ENCODE measurements around the gene ERC2. TPM values are rescaled to one million over a fixed set of nuclear protein-coding genes. Genes with fewer than 3 reads are reported as not detected.

The ERC2 gene
- total RNA-seq, 1 donor from 2014 or later = 7.4 TPM

DNA sequence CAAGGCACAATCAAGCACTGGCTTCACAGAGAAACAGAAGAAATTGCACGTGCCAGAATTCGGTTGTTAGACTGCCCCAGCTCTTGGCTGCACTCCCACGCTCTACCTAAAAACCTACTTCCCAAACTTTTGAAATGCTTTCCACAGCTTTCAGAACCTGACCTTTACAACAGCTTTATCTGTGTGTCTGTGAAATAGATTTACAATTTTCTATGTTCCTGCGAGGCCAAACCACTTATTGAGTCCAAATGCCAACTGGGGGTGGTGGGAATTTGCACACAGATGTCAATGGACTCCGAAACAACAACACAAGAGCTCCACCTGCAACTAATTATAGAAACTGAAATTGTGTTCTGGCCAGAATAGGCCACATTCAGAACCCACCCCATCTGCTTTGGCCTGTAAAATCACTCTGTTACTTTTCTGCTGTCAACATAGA lies 44.6 kb downstream of the ERC2 start:
- Histone ChIP-seq H3K79me2 (ENCODE audit: insufficient read depth, low read length) (no peaks in the 10 kb centered on the region), H3K27me3 (ENCODE audit: insufficient read depth, low read length) (no peaks in the 10 kb centered on the region), H3K9ac (ENCODE audit: low read length) (no peak overlapping the region), H4K20me1 (ENCODE audit: insufficient read depth, low read length) (no peaks in the 10 kb centered on the region), H3K27ac (ENCODE audit: low read depth, low read length) (no peak overlapping the region), H3K4me2 (ENCODE audit: low read length) (no peak overlapping the region), H3K4me3 (ENCODE audit: insufficient read depth, low read depth, low read length) (no peak overlapping the region), H2AFZ (ENCODE audit: low read depth, low read length) (no peak overlapping the region), H3K36me3 (ENCODE audit: insufficient read depth, low read length) (no peaks in the 10 kb centered on the region), H3K4me1 (ENCODE audit: insufficient read depth, low read length) (no peaks in the 10 kb centered on the region), H3K9me3 (ENCODE audit: insufficient read depth, low read depth, low read length) (no peaks in the 10 kb centered on the region)
- TF ChIP-seq, protein P1, sequence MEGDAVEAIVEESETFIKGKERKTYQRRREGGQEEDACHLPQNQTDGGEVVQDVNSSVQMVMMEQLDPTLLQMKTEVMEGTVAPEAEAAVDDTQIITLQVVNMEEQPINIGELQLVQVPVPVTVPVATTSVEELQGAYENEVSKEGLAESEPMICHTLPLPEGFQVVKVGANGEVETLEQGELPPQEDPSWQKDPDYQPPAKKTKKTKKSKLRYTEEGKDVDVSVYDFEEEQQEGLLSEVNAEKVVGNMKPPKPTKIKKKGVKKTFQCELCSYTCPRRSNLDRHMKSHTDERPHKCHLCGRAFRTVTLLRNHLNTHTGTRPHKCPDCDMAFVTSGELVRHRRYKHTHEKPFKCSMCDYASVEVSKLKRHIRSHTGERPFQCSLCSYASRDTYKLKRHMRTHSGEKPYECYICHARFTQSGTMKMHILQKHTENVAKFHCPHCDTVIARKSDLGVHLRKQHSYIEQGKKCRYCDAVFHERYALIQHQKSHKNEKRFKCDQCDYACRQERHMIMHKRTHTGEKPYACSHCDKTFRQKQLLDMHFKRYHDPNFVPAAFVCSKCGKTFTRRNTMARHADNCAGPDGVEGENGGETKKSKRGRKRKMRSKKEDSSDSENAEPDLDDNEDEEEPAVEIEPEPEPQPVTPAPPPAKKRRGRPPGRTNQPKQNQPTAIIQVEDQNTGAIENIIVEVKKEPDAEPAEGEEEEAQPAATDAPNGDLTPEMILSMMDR (IDR thresholded peaks at IDR 0.05; ENCODE audit: insufficient read depth, low read depth, low read length) = no peak
- no peak for TF ChIP-seq EZH2 (IDR thresholded peaks at IDR 0.05; ENCODE audit: insufficient read depth, low read length)
- Mint-ChIP-seq H3K36me3 (ENCODE audit: low read depth, unreplicated experiment) (peaks cover 6% of the 10 kb centered on the region), H3K27ac (ENCODE audit: unreplicated experiment) (no peak overlapping the region), H3K4me3 (ENCODE audit: unreplicated experiment) (no peak overlapping the region), H3K9me3 (ENCODE audit: unreplicated experiment) (peaks cover 2% of the 10 kb centered on the region), H3K4me1 (ENCODE audit: low read depth, unreplicated experiment) (no peaks in the 10 kb centered on the region), H3K27me3 (ENCODE audit: low read depth, unreplicated experiment) (no peaks in the 10 kb centered on the region)
- DNase-seq (ENCODE audit: low read depth) = no peak
- no peak for FAIRE-seq

- TF ChIP-seq EZH2 (IDR thresholded peaks at IDR 0.05; ENCODE audit: insufficient read depth, low read length) = no peak
- TF ChIP-seq, protein P1 (IDR thresholded peaks at IDR 0.05; ENCODE audit: insufficient read depth, low read depth, low read length) = no peak
- H3K27ac Mint-ChIP-seq (ENCODE audit: unreplicated experiment) = no peak overlapping the region
Observed at GRCh38 chr3:56422316-56422715, 46.0 kb downstream of the ERC2 start.

GRCh38 chr3:56421205-56421604 lies 47.1 kb downstream of the ERC2 start:
- Histone ChIP-seq H4K20me1 (ENCODE audit: insufficient read depth, low read length) (no peaks in the 10 kb centered on the region), H3K4me1 (ENCODE audit: insufficient read depth, low read length) (no peaks in the 10 kb centered on the region), H3K9ac (ENCODE audit: low read length) (no peak overlapping the region), H2AFZ (ENCODE audit: low read depth, low read length) (no peak overlapping the region), H3K9me3 (ENCODE audit: insufficient read depth, low read depth, low read length) (no peaks in the 10 kb centered on the region), H3K4me3 (ENCODE audit: insufficient read depth, low read depth, low read length) (no peak overlapping the region), H3K4me2 (ENCODE audit: low read length) (no peak overlapping the region), H3K79me2 (ENCODE audit: insufficient read depth, low read length) (no peaks in the 10 kb centered on the region), H3K27ac (ENCODE audit: low read depth, low read length) (no peak overlapping the region), H3K36me3 (ENCODE audit: insufficient read depth, low read length) (no peaks in the 10 kb centered on the region), H3K27me3 (ENCODE audit: insufficient read depth, low read length) (no peaks in the 10 kb centered on the region)
- no peak overlapping the region for H3K4me3 Mint-ChIP-seq (ENCODE audit: unreplicated experiment)
- DNase-seq (ENCODE audit: low read depth) (peak; percentile 1), FAIRE-seq (no peak)
- H3K9me3 Mint-ChIP-seq (ENCODE audit: unreplicated experiment) = peaks cover 2% of the 10 kb centered on the region
- H3K36me3 Mint-ChIP-seq (ENCODE audit: low read depth, unreplicated experiment) = peaks cover 4% of the 10 kb centered on the region
- no peaks in the 10 kb centered on the region for H3K4me1 Mint-ChIP-seq (ENCODE audit: low read depth, unreplicated experiment)
- H3K27me3 Mint-ChIP-seq (ENCODE audit: low read depth, unreplicated experiment) = no peaks in the 10 kb centered on the region
- no peak for TF ChIP-seq EZH2 (IDR thresholded peaks at IDR 0.05; ENCODE audit: insufficient read depth, low read length)
- TF ChIP-seq, protein P1 (IDR thresholded peaks at IDR 0.05; ENCODE audit: insufficient read depth, low read depth, low read length) = no peak
- H3K27ac Mint-ChIP-seq (ENCODE audit: unreplicated experiment) = no peak overlapping the region

More at GRCh38 chr3:56422316-56422715, 46.0 kb downstream of the ERC2 start:
- Histone ChIP-seq H3K36me3 (ENCODE audit: insufficient read depth, low read length) (no peaks in the 10 kb centered on the region), H3K9ac (ENCODE audit: low read length) (no peak overlapping the region), H3K27ac (ENCODE audit: low read depth, low read length) (no peak overlapping the region), H3K79me2 (ENCODE audit: insufficient read depth, low read length) (no peaks in the 10 kb centered on the region), H2AFZ (ENCODE audit: low read depth, low read length) (no peak overlapping the region), H3K4me1 (ENCODE audit: insufficient read depth, low read length) (no peaks in the 10 kb centered on the region), H3K9me3 (ENCODE audit: insufficient read depth, low read depth, low read length) (no peaks in the 10 kb centered on the region), H3K27me3 (ENCODE audit: insufficient read depth, low read length) (no peaks in the 10 kb centered on the region), H4K20me1 (ENCODE audit: insufficient read depth, low read length) (no peaks in the 10 kb centered on the region), H3K4me2 (ENCODE audit: low read length) (no peak overlapping the region), H3K4me3 (ENCODE audit: insufficient read depth, low read depth, low read length) (no peak overlapping the region)
- peaks cover 6% of the 10 kb centered on the region for H3K36me3 Mint-ChIP-seq (ENCODE audit: low read depth, unreplicated experiment)
- no peaks in the 10 kb centered on the region for H3K27me3 Mint-ChIP-seq (ENCODE audit: low read depth, unreplicated experiment)
- no peak overlapping the region for H3K4me3 Mint-ChIP-seq (ENCODE audit: unreplicated experiment)
- no peak for DNase-seq (ENCODE audit: low read depth)
- no peak for FAIRE-seq
- H3K4me1 Mint-ChIP-seq (ENCODE audit: low read depth, unreplicated experiment) = no peaks in the 10 kb centered on the region
- H3K9me3 Mint-ChIP-seq (ENCODE audit: unreplicated experiment) = peaks cover 2% of the 10 kb centered on the region

Measured in astrocyte (in vitro differentiated cells and primary cell).